Activated T-cell treated with anti-CD3 and anti-CD28 coated beads, Interleukin-2, amount 50 U/mL, for 24 hours (primary cell): ENCODE results near the gene SLC2A5.

Experiments used
- DNase-seq: peaks from one replicate; pipeline ENCODE4 v3.0.0-alpha.2; 2020
- H3K27ac Mint-ChIP-seq: 2 replicates; pipeline ENCODE4 v1.8.0; 2020; ENCODE audit warnings: mild to moderate bottlenecking, mixed read lengths
- H3K27me3 Mint-ChIP-seq: 2 replicates; pipeline ENCODE4 v1.8.0; 2020; ENCODE audit warnings: mixed read lengths
- H3K36me3 Mint-ChIP-seq: 2 replicates; pipeline ENCODE4 v1.8.0; 2020; ENCODE audit warnings: low read depth, mixed read lengths
- H3K4me1 Mint-ChIP-seq: 2 replicates; pipeline ENCODE4 v1.8.0; 2020; ENCODE audit warnings: low read depth, mixed read lengths
- H3K4me3 Mint-ChIP-seq: 2 replicates; pipeline ENCODE4 v1.8.0; 2020; ENCODE audit warnings: mild to moderate bottlenecking, moderate library complexity, mixed read lengths
- H3K9me3 Mint-ChIP-seq: 2 replicates; pipeline ENCODE4 v1.8.0; 2020; ENCODE audit warnings: mixed read lengths

The SLC2A5 gene

GRCh38 chr1:9080705-9081291 lies 11.4 kb upstream of the SLC2A5 start:
- Mint-ChIP-seq H3K27me3 (peaks cover 24% of the 10 kb centered on the region), H3K9me3 (no peaks in the 10 kb centered on the region), H3K4me3 (no peak overlapping the region), H3K36me3 (no peaks in the 10 kb centered on the region), H3K4me1 (peaks cover 28% of the 10 kb centered on the region), H3K27ac (no peak overlapping the region)
- DNase-seq, result no peak

GRCh38 chr1:9079988-9080704 lies 10.7 kb upstream of the SLC2A5 start:
- H3K4me1 Mint-ChIP-seq, result peaks cover 31% of the 10 kb centered on the region
- H3K27ac Mint-ChIP-seq, result no peak overlapping the region
- DNase-seq, result no peak
- H3K27me3 Mint-ChIP-seq, result peaks cover 28% of the 10 kb centered on the region
- H3K9me3 Mint-ChIP-seq, result no peaks in the 10 kb centered on the region
- H3K4me3 Mint-ChIP-seq, result no peak overlapping the region
- no peaks in the 10 kb centered on the region for H3K36me3 Mint-ChIP-seq

GRCh38 chr1:9078752-9079500 lies 9.5 kb upstream of the SLC2A5 start:
- Mint-ChIP-seq H3K4me3 (no peak overlapping the region), H3K27me3 (peaks cover 33% of the 10 kb centered on the region), H3K9me3 (no peaks in the 10 kb centered on the region), H3K27ac (no peak overlapping the region), H3K4me1 (peaks cover 38% of the 10 kb centered on the region), H3K36me3 (no peaks in the 10 kb centered on the region)
- no peak for DNase-seq

DNA sequence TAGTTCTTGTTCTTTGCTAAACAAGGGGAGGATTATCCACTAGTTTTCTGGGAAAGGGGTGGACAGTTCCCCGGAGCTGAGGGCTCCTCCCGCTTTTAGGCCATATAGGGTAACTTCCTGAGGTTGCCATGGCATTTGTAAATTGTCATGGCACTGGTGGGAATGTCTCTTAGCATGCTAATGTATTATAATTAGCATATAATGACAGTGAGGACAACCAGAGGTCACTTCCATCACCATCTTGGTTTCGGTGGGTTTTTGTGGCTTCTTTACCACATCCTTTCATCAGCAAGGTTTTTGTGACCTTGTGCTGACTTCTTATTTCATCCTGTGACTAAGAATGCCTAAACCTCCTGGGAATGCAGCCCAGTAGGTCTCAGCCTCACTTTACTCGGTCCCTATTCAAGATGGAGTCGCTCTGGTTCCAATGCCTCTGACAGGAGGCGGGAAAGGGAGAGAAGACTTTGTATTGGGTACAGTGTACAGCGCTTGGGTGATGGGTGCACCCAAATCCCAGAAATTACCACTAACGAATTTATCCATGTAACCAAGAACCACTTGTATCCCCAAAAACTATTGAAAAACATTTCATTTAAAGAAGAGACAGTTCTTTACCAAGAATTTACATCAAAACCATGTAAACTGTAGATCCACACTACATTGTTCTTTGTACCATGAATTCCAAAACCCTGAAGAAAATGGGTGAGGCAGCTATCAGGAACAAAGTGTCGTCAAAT lies 8.7 kb upstream of the SLC2A5 start:
- no peak for DNase-seq
- peaks cover 38% of the 10 kb centered on the region for H3K4me1 Mint-ChIP-seq
- no peaks in the 10 kb centered on the region for H3K36me3 Mint-ChIP-seq
- H3K9me3 Mint-ChIP-seq, result no peaks in the 10 kb centered on the region
- no peak overlapping the region for H3K4me3 Mint-ChIP-seq
- H3K27ac Mint-ChIP-seq, result no peak overlapping the region
- H3K27me3 Mint-ChIP-seq, result peaks cover 35% of the 10 kb centered on the region

- no peak for DNase-seq
- peaks cover 31% of the 10 kb centered on the region for H3K4me1 Mint-ChIP-seq
- H3K9me3 Mint-ChIP-seq, result no peaks in the 10 kb centered on the region
- no peak overlapping the region for H3K27ac Mint-ChIP-seq
- H3K27me3 Mint-ChIP-seq, result peaks cover 36% of the 10 kb centered on the region
- H3K36me3 Mint-ChIP-seq, result no peaks in the 10 kb centered on the region
- H3K4me3 Mint-ChIP-seq, result no peak overlapping the region
Observed at GRCh38 chr1:9075022-9075421, 5.6 kb upstream of the SLC2A5 start.

GRCh38 chr1:9073143-9073542 lies 3.7 kb upstream of the SLC2A5 start:
- H3K27me3 Mint-ChIP-seq, result peaks cover 30% of the 10 kb centered on the region
- H3K9me3 Mint-ChIP-seq, result no peaks in the 10 kb centered on the region
- no peak overlapping the region for H3K4me3 Mint-ChIP-seq
- H3K27ac Mint-ChIP-seq, result no peak overlapping the region
- peaks cover 20% of the 10 kb centered on the region for H3K4me1 Mint-ChIP-seq
- no peak for DNase-seq
- H3K36me3 Mint-ChIP-seq, result no peaks in the 10 kb centered on the region

DNA sequence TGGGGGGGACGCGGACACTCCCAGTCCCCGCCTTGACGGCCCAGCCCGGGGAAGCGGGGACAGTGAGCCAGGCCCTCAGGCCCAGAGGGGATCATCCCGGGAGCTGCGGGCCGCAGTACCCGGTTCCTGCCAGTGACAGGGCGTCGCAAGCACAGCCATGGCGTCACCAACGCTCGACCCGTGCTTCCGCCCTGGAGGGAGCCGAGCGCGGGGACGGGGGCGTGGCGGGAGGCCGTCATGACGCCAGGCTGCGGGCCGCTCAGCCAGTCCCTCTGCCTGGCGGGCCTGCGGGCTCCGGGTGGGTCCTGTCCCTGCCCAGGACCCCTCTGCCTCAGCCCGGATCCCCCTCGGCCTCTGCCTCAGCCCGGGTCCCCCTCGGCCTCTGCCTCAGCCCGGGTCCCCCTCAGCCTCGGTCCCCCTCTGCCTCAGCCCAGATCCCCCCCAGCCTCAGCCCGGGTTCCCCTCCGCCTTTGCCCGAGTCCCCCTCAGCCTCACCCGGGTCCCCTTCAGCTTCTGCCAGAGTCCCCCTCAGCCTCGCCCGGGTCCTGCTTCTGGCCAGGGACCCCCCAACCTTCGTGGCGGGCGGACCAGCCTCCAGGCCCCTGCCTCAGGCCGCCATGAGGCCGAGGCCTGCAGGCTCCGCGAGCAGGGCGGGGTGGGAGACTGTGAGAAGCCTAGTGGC lies 2.3 kb upstream of the SLC2A5 start:
- Mint-ChIP-seq H3K4me1 (peaks cover 16% of the 10 kb centered on the region), H3K9me3 (no peaks in the 10 kb centered on the region), H3K4me3 (no peak overlapping the region), H3K27me3 (peaks cover 28% of the 10 kb centered on the region), H3K27ac (no peak overlapping the region), H3K36me3 (no peaks in the 10 kb centered on the region)
- no peak for DNase-seq

DNA sequence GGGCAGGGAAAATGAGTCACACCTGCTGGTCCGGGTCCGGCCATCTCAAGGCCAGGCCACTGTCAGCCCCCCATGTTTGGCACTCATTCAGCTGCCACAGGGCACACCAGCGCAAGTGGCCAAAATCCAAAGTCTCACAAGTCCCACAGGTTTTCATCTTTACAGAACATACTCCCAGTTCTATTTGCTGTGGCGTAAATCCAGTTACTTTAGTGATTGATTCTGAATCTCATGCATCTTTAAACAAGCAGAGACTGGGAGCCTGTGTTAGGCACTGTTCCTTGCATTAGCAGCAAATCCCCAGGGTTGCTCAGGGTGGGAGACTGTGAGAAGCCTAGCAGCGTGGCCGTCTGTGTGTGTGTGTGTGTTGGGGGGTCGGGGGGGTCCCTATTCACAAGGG lies 1.1 kb upstream of the SLC2A5 start:
- no peak for DNase-seq
- no peaks in the 10 kb centered on the region for H3K9me3 Mint-ChIP-seq
- peaks cover 11% of the 10 kb centered on the region for H3K4me1 Mint-ChIP-seq
- H3K27me3 Mint-ChIP-seq, result peaks cover 21% of the 10 kb centered on the region
- no peaks in the 10 kb centered on the region for H3K36me3 Mint-ChIP-seq
- no peak overlapping the region for H3K4me3 Mint-ChIP-seq
- H3K27ac Mint-ChIP-seq, result no peak overlapping the region

DNA sequence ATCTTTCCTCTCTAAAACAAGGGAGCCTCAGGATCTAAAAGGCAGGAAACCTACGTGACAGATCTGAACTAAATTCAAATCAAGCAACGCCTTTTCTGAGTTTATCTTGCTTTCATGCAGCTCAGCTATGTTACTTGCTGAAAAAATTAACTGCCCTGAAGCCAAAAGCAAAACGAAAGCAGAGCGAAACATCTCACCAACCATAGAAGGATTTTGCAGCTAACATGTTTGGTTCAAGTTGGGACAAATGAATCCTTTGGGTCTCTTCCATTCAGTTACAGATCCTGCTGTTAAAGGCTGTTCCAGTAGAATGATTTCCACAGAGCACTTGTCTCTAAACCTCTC lies 482 bp downstream of the SLC2A5 start:
- no peak for DNase-seq
- Mint-ChIP-seq H3K27ac (no peak overlapping the region), H3K4me3 (no peak overlapping the region), H3K4me1 (no peaks in the 10 kb centered on the region), H3K9me3 (no peaks in the 10 kb centered on the region), H3K36me3 (no peaks in the 10 kb centered on the region), H3K27me3 (peaks cover 12% of the 10 kb centered on the region)

GRCh38 chr1:9066945-9067807 lies 2.3 kb downstream of the SLC2A5 start:
- H3K27me3 Mint-ChIP-seq, result peaks cover 8% of the 10 kb centered on the region
- no peaks in the 10 kb centered on the region for H3K4me1 Mint-ChIP-seq
- no peaks in the 10 kb centered on the region for H3K9me3 Mint-ChIP-seq
- H3K4me3 Mint-ChIP-seq, result no peak overlapping the region
- no peak for DNase-seq
- H3K27ac Mint-ChIP-seq, result no peak overlapping the region
- no peaks in the 10 kb centered on the region for H3K36me3 Mint-ChIP-seq

- no peak for DNase-seq
- Mint-ChIP-seq H3K36me3 (no peaks in the 10 kb centered on the region), H3K27ac (no peak overlapping the region), H3K4me1 (no peaks in the 10 kb centered on the region), H3K27me3 (peaks cover 8% of the 10 kb centered on the region), H3K4me3 (no peak overlapping the region), H3K9me3 (no peaks in the 10 kb centered on the region)
Observed at GRCh38 chr1:9065213-9065751, 4.2 kb downstream of the SLC2A5 start.

GRCh38 chr1:9062846-9063245 lies 6.6 kb downstream of the SLC2A5 start:
- Mint-ChIP-seq H3K27me3 (no peaks in the 10 kb centered on the region), H3K27ac (no peak overlapping the region), H3K36me3 (no peaks in the 10 kb centered on the region), H3K4me3 (no peak overlapping the region), H3K4me1 (no peaks in the 10 kb centered on the region), H3K9me3 (no peaks in the 10 kb centered on the region)
- DNase-seq, result no peak

- Mint-ChIP-seq H3K9me3 (no peaks in the 10 kb centered on the region), H3K27me3 (no peaks in the 10 kb centered on the region), H3K4me1 (no peaks in the 10 kb centered on the region), H3K36me3 (no peaks in the 10 kb centered on the region), H3K4me3 (no peak overlapping the region), H3K27ac (no peak overlapping the region)
- DNase-seq, result no peak
Observed at GRCh38 chr1:9062021-9062471, 7.4 kb downstream of the SLC2A5 start.
